Measurements from ENCODE around the gene MAK.

DNA sequence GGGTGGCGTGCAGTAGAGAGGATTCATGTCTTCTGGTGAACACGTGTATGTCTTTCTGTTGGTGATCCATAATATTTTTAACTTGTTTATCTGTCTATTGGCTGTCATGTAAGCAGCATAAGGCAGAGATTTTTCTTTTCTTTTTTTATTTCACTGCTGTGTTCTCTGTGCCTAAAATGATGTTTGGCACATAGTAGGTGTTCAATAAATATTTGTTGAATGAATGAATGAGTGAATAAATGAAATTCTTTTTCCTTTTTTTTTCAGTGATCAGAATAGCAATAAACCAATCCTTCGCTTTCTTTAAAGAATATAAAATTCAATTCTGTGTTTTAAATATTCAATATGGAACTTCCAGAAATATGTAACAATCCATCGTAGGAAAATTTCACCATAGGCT is 30.0 kb downstream of the MAK start:
- TF ChIP-seq CTCF (IDR thresholded peaks at IDR 0.05; ENCODE audit: poor library complexity, severe bottlenecking) (no peak), REST (IDR thresholded peaks at IDR 0.05; ENCODE audit: borderline replicate concordance) (no peak), TAF1 (IDR thresholded peaks at IDR 0.05; ENCODE audit: low read depth) (no peak)
